Measurements from ENCODE around the gene SMPX. TPM values are rescaled to one million over a fixed set of nuclear protein-coding genes. Genes with fewer than 3 reads are reported as not detected.

Gene SMPX
- total RNA-seq, 2 experiments from 2014 or later: not detected

DNA sequence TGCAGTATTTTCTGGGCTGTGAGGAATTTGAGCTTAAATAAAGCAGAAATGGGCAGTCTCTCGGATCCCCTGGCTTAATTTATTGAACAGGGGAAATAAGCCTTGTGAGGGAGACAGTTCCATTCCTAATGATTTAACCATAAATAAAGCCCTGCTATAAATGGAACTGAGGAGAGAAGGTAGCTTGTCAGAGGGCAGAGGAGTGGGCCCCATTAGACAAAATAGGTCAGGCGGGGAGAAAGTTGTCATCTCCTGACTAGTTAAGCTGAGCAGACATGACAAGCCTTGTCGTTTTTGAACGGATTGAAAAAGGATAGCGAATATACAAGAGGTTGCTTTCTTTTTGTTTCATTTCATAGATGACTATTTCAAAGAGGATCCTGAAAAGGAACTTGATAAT, 39.3 kb downstream of the SMPX start:
- Histone ChIP-seq H3K36me3 (ENCODE audit: insufficient read depth, low read length) (no peaks in the 10 kb centered on the region), H2AFZ (ENCODE audit: low read length) (no peak overlapping the region), H3K4me1 (ENCODE audit: insufficient read depth, low read length, poor library complexity, severe bottlenecking) (no peaks in the 10 kb centered on the region), H3K27ac (ENCODE audit: low read depth, low read length, poor library complexity, severe bottlenecking) (no peak overlapping the region), H3K9me2 (ENCODE audit: insufficient read depth, low read length) (no peaks in the 10 kb centered on the region), H3K4me2 (ENCODE audit: low read length) (no peak overlapping the region), H3K4me3 (ENCODE audit: low read depth, low read length, poor library complexity, severe bottlenecking) (no peak overlapping the region), H3K79me2 (ENCODE audit: insufficient read depth, low read depth, low read length) (no peaks in the 10 kb centered on the region), H4K20me1 (ENCODE audit: insufficient read depth, low read length) (no peaks in the 10 kb centered on the region), H3K9me3 (ENCODE audit: low read length) (no peaks in the 10 kb centered on the region)
- intact Hi-C loops (cut with micrococcal nuclease; ENCODE audit: unreplicated experiment): no loop called here
- TF ChIP-seq EZH2phosphoT487 (IDR thresholded peaks at IDR 0.05; ENCODE audit: borderline replicate concordance, low read depth, low read length): no peak
- TF ChIP-seq, protein P1, sequence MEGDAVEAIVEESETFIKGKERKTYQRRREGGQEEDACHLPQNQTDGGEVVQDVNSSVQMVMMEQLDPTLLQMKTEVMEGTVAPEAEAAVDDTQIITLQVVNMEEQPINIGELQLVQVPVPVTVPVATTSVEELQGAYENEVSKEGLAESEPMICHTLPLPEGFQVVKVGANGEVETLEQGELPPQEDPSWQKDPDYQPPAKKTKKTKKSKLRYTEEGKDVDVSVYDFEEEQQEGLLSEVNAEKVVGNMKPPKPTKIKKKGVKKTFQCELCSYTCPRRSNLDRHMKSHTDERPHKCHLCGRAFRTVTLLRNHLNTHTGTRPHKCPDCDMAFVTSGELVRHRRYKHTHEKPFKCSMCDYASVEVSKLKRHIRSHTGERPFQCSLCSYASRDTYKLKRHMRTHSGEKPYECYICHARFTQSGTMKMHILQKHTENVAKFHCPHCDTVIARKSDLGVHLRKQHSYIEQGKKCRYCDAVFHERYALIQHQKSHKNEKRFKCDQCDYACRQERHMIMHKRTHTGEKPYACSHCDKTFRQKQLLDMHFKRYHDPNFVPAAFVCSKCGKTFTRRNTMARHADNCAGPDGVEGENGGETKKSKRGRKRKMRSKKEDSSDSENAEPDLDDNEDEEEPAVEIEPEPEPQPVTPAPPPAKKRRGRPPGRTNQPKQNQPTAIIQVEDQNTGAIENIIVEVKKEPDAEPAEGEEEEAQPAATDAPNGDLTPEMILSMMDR (conservative IDR thresholded peaks at IDR 0.05; ENCODE audit: low read length): no peak
- BruUV-seq (replicated peaks): no TSS peak
- ChIA-PET POLR2A (no interaction called here), CTCF (ENCODE audit: unreplicated experiment) (no interaction called here)
- no peak for DNase-seq (ENCODE audit: low spot score)

DNA sequence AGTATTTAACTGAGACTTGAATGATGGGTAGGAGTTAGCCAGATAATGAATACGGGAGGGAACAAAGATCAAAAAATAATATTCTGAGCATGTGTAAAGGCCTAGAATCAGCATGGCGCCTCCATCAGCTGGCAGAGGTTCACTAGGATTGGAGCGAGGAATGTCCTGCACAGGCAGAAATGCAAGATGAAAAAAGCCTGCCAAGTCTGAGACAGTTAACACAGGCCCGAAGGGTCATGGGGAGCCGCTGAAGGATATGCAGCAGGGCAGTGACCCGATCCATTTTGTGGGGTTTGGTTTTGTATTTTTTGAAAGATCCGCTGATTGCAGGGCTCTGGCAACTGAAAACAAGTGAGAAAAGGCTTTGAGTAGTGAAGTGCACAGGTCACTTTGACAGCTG, 40.1 kb downstream of the SMPX start:
- no peak for DNase-seq (ENCODE audit: low spot score)
- Histone ChIP-seq H3K36me3 (ENCODE audit: insufficient read depth, low read length) (no peaks in the 10 kb centered on the region), H4K20me1 (ENCODE audit: insufficient read depth, low read length) (no peaks in the 10 kb centered on the region), H3K9me3 (ENCODE audit: low read length) (no peaks in the 10 kb centered on the region), H2AFZ (ENCODE audit: low read length) (no peak overlapping the region), H3K27ac (ENCODE audit: low read depth, low read length, poor library complexity, severe bottlenecking) (no peak overlapping the region), H3K79me2 (ENCODE audit: insufficient read depth, low read depth, low read length) (no peaks in the 10 kb centered on the region), H3K4me1 (ENCODE audit: insufficient read depth, low read length, poor library complexity, severe bottlenecking) (no peaks in the 10 kb centered on the region), H3K4me3 (ENCODE audit: low read depth, low read length, poor library complexity, severe bottlenecking) (no peak overlapping the region), H3K4me2 (ENCODE audit: low read length) (no peak overlapping the region), H3K9me2 (ENCODE audit: insufficient read depth, low read length) (no peaks in the 10 kb centered on the region)
- intact Hi-C loops (cut with micrococcal nuclease; ENCODE audit: unreplicated experiment): no loop called here
- no peak for TF ChIP-seq EZH2phosphoT487 (IDR thresholded peaks at IDR 0.05; ENCODE audit: borderline replicate concordance, low read depth, low read length)
- TF ChIP-seq, protein P1 (conservative IDR thresholded peaks at IDR 0.05; ENCODE audit: low read length): no peak
- ChIA-PET POLR2A (no interaction called here), CTCF (ENCODE audit: unreplicated experiment) (no interaction called here)
- BruUV-seq (replicated peaks): no TSS peak

DNA sequence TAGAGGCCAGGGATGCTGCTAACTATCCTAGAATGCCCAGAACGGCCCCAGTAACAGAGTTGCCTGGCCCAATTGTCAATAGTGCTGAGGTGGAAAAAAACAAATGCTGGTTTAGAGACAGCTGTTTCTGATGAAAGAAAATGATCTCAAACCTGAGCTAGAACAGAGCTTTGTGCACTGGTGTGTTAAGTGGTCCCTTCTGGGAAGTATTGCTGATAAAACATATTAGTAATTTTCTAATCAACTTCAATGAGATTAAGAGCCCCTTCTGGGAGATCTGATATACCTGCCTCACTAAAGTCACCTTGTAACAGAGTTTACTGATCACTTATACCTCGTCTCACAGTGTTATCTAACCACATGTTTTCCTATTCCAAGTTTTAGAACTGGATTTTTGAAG, 42.1 kb downstream of the SMPX start:
- DNase-seq (ENCODE audit: low spot score): no peak
- no TSS peak for BruUV-seq (replicated peaks)
- Histone ChIP-seq H3K79me2 (ENCODE audit: insufficient read depth, low read depth, low read length) (no peaks in the 10 kb centered on the region), H2AFZ (ENCODE audit: low read length) (no peak overlapping the region), H3K9me2 (ENCODE audit: insufficient read depth, low read length) (no peaks in the 10 kb centered on the region), H3K4me2 (ENCODE audit: low read length) (no peak overlapping the region), H3K27ac (ENCODE audit: low read depth, low read length, poor library complexity, severe bottlenecking) (no peak overlapping the region), H3K4me3 (ENCODE audit: low read depth, low read length, poor library complexity, severe bottlenecking) (no peak overlapping the region), H3K9me3 (ENCODE audit: low read length) (no peaks in the 10 kb centered on the region), H3K36me3 (ENCODE audit: insufficient read depth, low read length) (no peaks in the 10 kb centered on the region), H4K20me1 (ENCODE audit: insufficient read depth, low read length) (no peaks in the 10 kb centered on the region), H3K4me1 (ENCODE audit: insufficient read depth, low read length, poor library complexity, severe bottlenecking) (no peaks in the 10 kb centered on the region)
- CTCF ChIA-PET (ENCODE audit: unreplicated experiment): no interaction called here
- no peak for TF ChIP-seq EZH2phosphoT487 (IDR thresholded peaks at IDR 0.05; ENCODE audit: borderline replicate concordance, low read depth, low read length)
- TF ChIP-seq, protein P1 (conservative IDR thresholded peaks at IDR 0.05; ENCODE audit: low read length): no peak
- intact Hi-C loops (cut with micrococcal nuclease; ENCODE audit: unreplicated experiment): no loop called here
- POLR2A ChIA-PET: interaction anchor here (0.5 kb wide), 1 partner anchor 145 kb away, joined by 3 read pairs; no protein-coding TSS in a partner anchor
